WI38 (cell line): ENCODE results near the gene SMC4.

Source experiments
- H3K4me3 ChIP-seq: 2 replicates; pipeline ENCODE4 v1.5.1; 2011; ENCODE audit warnings: low read depth, mild to moderate bottlenecking, control low read depth, low read length
- CTCF ChIP-seq: IDR thresholded peaks from 2 replicates; pipeline ENCODE4 v1.5.1; 2012; ENCODE audit warnings: low read depth, mild to moderate bottlenecking, control low read depth, low read length

The SMC4 gene

GRCh38 chr3:160434071-160434470 is 34.6 kb downstream of the SMC4 start:
- no peak overlapping the region for H3K4me3 ChIP-seq
- TF ChIP-seq CTCF = no peak

GRCh38 chr3:160435095-160435494 is 35.6 kb downstream of the SMC4 start:
- no peak overlapping the region for H3K4me3 ChIP-seq
- no peak for TF ChIP-seq CTCF

GRCh38 chr3:160435747-160436146 is 36.3 kb downstream of the SMC4 start:
- H3K4me3 ChIP-seq = no peak overlapping the region
- no peak for TF ChIP-seq CTCF

- no peak overlapping the region for H3K4me3 ChIP-seq
- no peak for TF ChIP-seq CTCF
These were observed 37.6 kb downstream of the SMC4 start for GRCh38 chr3:160437083-160437455.

GRCh38 chr3:160440687-160441086 is 41.2 kb downstream of the SMC4 start:
- H3K4me3 ChIP-seq = no peak overlapping the region
- no peak for TF ChIP-seq CTCF

GRCh38 chr3:160444411-160444810 is 45.0 kb downstream of the SMC4 start:
- H3K4me3 ChIP-seq = no peak overlapping the region
- TF ChIP-seq CTCF = no peak

- H3K4me3 ChIP-seq = no peak overlapping the region
- no peak for TF ChIP-seq CTCF
These were observed 46.4 kb downstream of the SMC4 start for GRCh38 chr3:160445854-160446253.
